T-helper 1 cell treated with Interleukin-12 subunit alpha and Interleukin-12 subunit beta and Interleukin-4 antibody, amounts not matched to agents 30 ng/mL and 1 ng/mL, for 36 hours (primary cell): ENCODE data around the gene DNMT3A. TPM values are rescaled to one million over a fixed set of nuclear protein-coding genes. Genes with fewer than 3 reads are reported as not detected.

Source experiments
- intact Hi-C: fragments of 100-400 bp; cut with micrococcal nuclease; formaldehyde crosslinking; loops from one replicate; pipeline ENCODE4 v1.15.1; 2024
- total RNA-seq: library from RNA; stranded (reverse); gene quantifications from 2 replicates; pipeline ENCODE4 v1.2.3, GENCODE V29; 2022

The DNMT3A gene
- total RNA-seq, 1 donor from 2014 or later = 80.6 TPM

GRCh38 chr2:25265001-25265400, 76.7 kb downstream of the DNMT3A start:
- intact Hi-C loops = no loop called here

- intact Hi-C loops = no loop called here
These were observed 79.4 kb downstream of the DNMT3A start for GRCh38 chr2:25262288-25262687.

GRCh38 chr2:25259737-25260124, 82.0 kb downstream of the DNMT3A start:
- intact Hi-C loops = loop anchor here (10.0 kb wide), 1 partner anchor 285 kb away; the partner anchor contains the start of gene DNAJC27

- intact Hi-C loops = loop anchor here (10.0 kb wide), 1 partner anchor 284 kb away; the partner anchor contains the start of gene DNAJC27
These were observed 82.6 kb downstream of the DNMT3A start for GRCh38 chr2:25258847-25259736.

- intact Hi-C loops = loop anchor here (10.0 kb wide), 1 partner anchor 283 kb away; the partner anchor contains the start of gene DNAJC27
These were observed 83.5 kb downstream of the DNMT3A start for GRCh38 chr2:25257931-25258846.

GRCh38 chr2:25257032-25257552, 84.6 kb downstream of the DNMT3A start:
- intact Hi-C loops = loop anchor here (10.0 kb wide), 1 partner anchor 282 kb away; the partner anchor contains the start of gene DNAJC27

GRCh38 chr2:25256488-25256875, 85.2 kb downstream of the DNMT3A start:
- intact Hi-C loops = loop anchor here (10.0 kb wide), 1 partner anchor 282 kb away; the partner anchor contains the start of gene DNAJC27

- intact Hi-C loops = loop anchor here (10.0 kb wide), 1 partner anchor 281 kb away; the partner anchor contains the start of gene DNAJC27
These were observed 85.8 kb downstream of the DNMT3A start for GRCh38 chr2:25255745-25256487.

- intact Hi-C loops = loop anchor here (5.0 to 10.0 kb wide), 2 partner anchors 32 to 280 kb away; partner anchors contain the start of gene DNAJC27
These were observed 86.8 kb downstream of the DNMT3A start for GRCh38 chr2:25254961-25255360.

- intact Hi-C loops = loop anchor here (5.0 to 10.0 kb wide), 2 partner anchors 34 to 278 kb away; partner anchors contain the start of gene DNAJC27
These were observed 88.5 kb downstream of the DNMT3A start for GRCh38 chr2:25253153-25253626.

- intact Hi-C loops = loop anchor here (1.0 to 10.0 kb wide), 5 partner anchors 21 to 278 kb away; partner anchors contain the start of gene DNAJC27
These were observed 89.2 kb downstream of the DNMT3A start for GRCh38 chr2:25252291-25253152.

- intact Hi-C loops = loop anchor here (1.0 to 10.0 kb wide), 6 partner anchors 22 to 277 kb away; partner anchors contain the start of gene DNAJC27
These were observed 90.1 kb downstream of the DNMT3A start for GRCh38 chr2:25251422-25252273.

- intact Hi-C loops = loop anchor here (2.0 to 10.0 kb wide), 3 partner anchors 36 to 276 kb away; partner anchors contain the start of gene DNAJC27
These were observed 90.7 kb downstream of the DNMT3A start for GRCh38 chr2:25251071-25251421.

- intact Hi-C loops = loop anchor here (2.0 to 10.0 kb wide), 3 partner anchors 37 to 276 kb away; partner anchors contain the start of gene DNAJC27
These were observed 91.2 kb downstream of the DNMT3A start for GRCh38 chr2:25250331-25251070.

GRCh38 chr2:25249785-25250184, 91.9 kb downstream of the DNMT3A start:
- intact Hi-C loops = loop anchor here (2.0 to 10.0 kb wide), 3 partner anchors 38 to 275 kb away; partner anchors contain the start of gene DNAJC27

- intact Hi-C loops = no loop called here
These were observed 93.8 kb downstream of the DNMT3A start for GRCh38 chr2:25247792-25248512.
